IMR-90 (cell line): ENCODE data around the gene FLRT1. TPM values are rescaled to one million over a fixed set of nuclear protein-coding genes. Genes with fewer than 3 reads are reported as not detected.

Experiments used
- ATAC-seq: fragments of 200-7000 bp; cut with Tn5 transposase; 2 replicates; pipeline ENCODE4 v1.9.1; 2020; ENCODE audit warnings: low read depth, mild to moderate bottlenecking, moderate library complexity
- BruUV-seq: library from RNA; stranded (reverse); fragments of 400-500 nt; replicated peaks from 2 replicates; lab custom pipeline; 2021; lab: Mats Ljungman, UMichigan
- CTCF ChIA-PET: fragments of 300-600 bp; formaldehyde crosslinking; extraction: SDS; loops from one replicate; lab custom pipeline; 2021; ENCODE audit warnings: antibody characterized with exemption; lab: Yijun Ruan, JAX
- POLR2A ChIA-PET: fragments of 300-600 bp; sonication (Branson Sonifier 250); formaldehyde crosslinking; loops from one replicate; lab custom pipeline; 2022; ENCODE audit warnings: antibody characterized with exemption; ENCODE audit not compliant: unreplicated experiment; lab: Charles Lee
- DNase-seq: peaks from one replicate; pipeline ENCODE4 v3.0.0; 2013
- H2AFZ ChIP-seq: replicated peaks from 2 replicates; pipeline ENCODE3; 2013; ENCODE audit warnings: low read length, mild to moderate bottlenecking; ENCODE audit not compliant: poor library complexity
- H2AK5ac ChIP-seq: 2 replicates; pipeline ENCODE4 v1.6.1; 2013; ENCODE audit warnings: low read depth, low read length, inconsistent platforms
- H2AK9ac ChIP-seq: replicated peaks from 2 replicates; pipeline ENCODE3; 2013; ENCODE audit warnings: mild to moderate bottlenecking, low read depth, low read length, moderate library complexity; ENCODE audit not compliant: poor library complexity
- H2BK120ac ChIP-seq: 2 replicates; pipeline ENCODE4 v1.6.1; 2013; ENCODE audit warnings: low read depth, low read length, inconsistent platforms
- H2BK15ac ChIP-seq: 3 replicates; pipeline ENCODE4 v1.6.1; 2013; ENCODE audit warnings: low read depth, low read length, inconsistent platforms
- H2BK20ac ChIP-seq: 2 replicates; pipeline ENCODE4 v1.6.1; 2013; ENCODE audit warnings: low read depth, mild to moderate bottlenecking, inconsistent platforms, low read length, moderate library complexity
- H2BK5ac ChIP-seq: 2 replicates; pipeline ENCODE4 v1.6.1; 2013; ENCODE audit warnings: mild to moderate bottlenecking, low read depth, low read length, inconsistent platforms; ENCODE audit not compliant: poor library complexity, severe bottlenecking
- H3K14ac ChIP-seq: replicated peaks from 2 replicates; pipeline ENCODE4 v1.6.1; 2013; ENCODE audit warnings: low read depth, low read length, inconsistent platforms
- H3K18ac ChIP-seq: 2 replicates; pipeline ENCODE4 v1.6.1; 2013; ENCODE audit warnings: low read depth, low read length, control low read depth
- H3K23ac ChIP-seq: 2 replicates; pipeline ENCODE4 v1.6.1; 2013; ENCODE audit warnings: low read depth, low read length, inconsistent platforms
- H3K27ac ChIP-seq: 2 replicates; pipeline ENCODE4 v1.5.1; 2013; ENCODE audit warnings: mild to moderate bottlenecking, control low read depth, low read length; ENCODE audit not compliant: insufficient read depth
- H3K27me3 ChIP-seq: 2 replicates; pipeline ENCODE4 v1.6.1; 2013; ENCODE audit warnings: low read length; ENCODE audit not compliant: control insufficient read depth, insufficient read depth
- H3K36me3 ChIP-seq: 2 replicates; pipeline ENCODE4 v1.6.1; 2013; ENCODE audit warnings: low read length, mixed read lengths; ENCODE audit not compliant: control insufficient read depth, insufficient read depth
- H3K4ac ChIP-seq: 2 replicates; pipeline ENCODE4 v1.6.1; 2013; ENCODE audit warnings: low read depth, low read length, inconsistent platforms
- H3K4me1 ChIP-seq: 2 replicates; pipeline ENCODE4 v1.6.1; 2013; ENCODE audit warnings: low read length, mixed read lengths; ENCODE audit not compliant: control insufficient read depth, insufficient read depth
- H3K4me2 ChIP-seq: 2 replicates; pipeline ENCODE4 v1.6.1; 2013; ENCODE audit warnings: low read depth, mild to moderate bottlenecking, control low read depth, low read length, moderate library complexity
- H3K4me3 ChIP-seq: 2 replicates; pipeline ENCODE4 v1.5.1; 2013; ENCODE audit warnings: low read depth, mild to moderate bottlenecking, control low read depth, low read length, moderate library complexity; ENCODE audit not compliant: insufficient read depth
- H3K56ac ChIP-seq: 2 replicates; pipeline ENCODE4 v1.6.1; 2013; ENCODE audit warnings: low read length, inconsistent platforms; ENCODE audit not compliant: insufficient read depth; ENCODE audit errors: extremely low read depth
- H3K79me1 ChIP-seq, 2 experiments: 2 replicates each; pipeline ENCODE4 v1.6.1; 2013; ENCODE audit warnings: low read length in 2 of 2, inconsistent platforms in 1 of 2, low read depth in 1 of 2
- H3K9ac ChIP-seq: 2 replicates; pipeline ENCODE4 v1.6.1; 2013; ENCODE audit warnings: low read depth, low read length, control low read depth
- H3K9me1 ChIP-seq: 2 replicates; pipeline ENCODE4 v1.6.1; 2013; ENCODE audit warnings: low read length, inconsistent platforms; ENCODE audit not compliant: insufficient read depth
- H3K9me3 ChIP-seq: 2 replicates; pipeline ENCODE4 v1.6.1; 2013; ENCODE audit warnings: low read length; ENCODE audit not compliant: control insufficient read depth, insufficient read depth
- H4K20me1 ChIP-seq: 2 replicates; pipeline ENCODE4 v1.6.1; 2013; ENCODE audit warnings: low read length, inconsistent platforms; ENCODE audit not compliant: insufficient read depth
- H4K5ac ChIP-seq: 2 replicates; pipeline ENCODE4 v1.6.1; 2013; ENCODE audit warnings: mild to moderate bottlenecking, low read depth, low read length, control low read depth
- H4K8ac ChIP-seq, 2 experiments: 2 replicates each; pipeline ENCODE4 v1.6.1; 2013; ENCODE audit warnings: low read depth in 2 of 2, low read length in 2 of 2, control low read depth in 1 of 2, inconsistent platforms in 1 of 2
- H4K91ac ChIP-seq: 2 replicates; pipeline ENCODE4 v1.6.1; 2013; ENCODE audit warnings: low read depth, low read length, inconsistent platforms; ENCODE audit not compliant: insufficient read depth
- BHLHE40 ChIP-seq: fragments of 150-350 bp; IDR thresholded peaks from 2 replicates; pipeline ENCODE4 v1.6.1; 2016; ENCODE audit warnings: mild to moderate bottlenecking, low read depth, low read length
- CEBPB ChIP-seq: IDR thresholded peaks from 2 replicates; pipeline ENCODE4 v1.6.1; 2012; ENCODE audit warnings: low read depth, low read length, improper control_type of control experiment
- CHD1 ChIP-seq: IDR thresholded peaks from 2 replicates; pipeline ENCODE4 v1.6.1; 2012; ENCODE audit warnings: low read depth, low read length, improper control_type of control experiment
- FOS ChIP-seq: fragments of 150-350 bp; IDR thresholded peaks from 2 replicates; pipeline ENCODE4 v1.6.1; 2016; ENCODE audit warnings: low read depth, low read length
- MAFK ChIP-seq: IDR thresholded peaks from 2 replicates; pipeline ENCODE4 v1.6.1; 2012; ENCODE audit warnings: low read depth, low read length, improper control_type of control experiment
- POLR2A ChIP-seq: IDR thresholded peaks from 2 replicates; pipeline ENCODE4 v1.6.1; 2012; ENCODE audit warnings: mild to moderate bottlenecking, low read depth, low read length
- RAD21 ChIP-seq: IDR thresholded peaks from 2 replicates; pipeline ENCODE4 v1.6.1; 2012; ENCODE audit warnings: low read length, improper control_type of control experiment
- RFX5 ChIP-seq: IDR thresholded peaks from 2 replicates; pipeline ENCODE4 v1.8.0; 2012; ENCODE audit warnings: low read depth, mild to moderate bottlenecking, low read length, moderate library complexity
- SMC3 ChIP-seq: fragments of 150-350 bp; IDR thresholded peaks from 2 replicates; pipeline ENCODE4 v1.6.1; 2016; ENCODE audit warnings: low read depth, mild to moderate bottlenecking, antibody characterized with exemption, low read length, moderate library complexity
- WGBS, 2 experiments: methylation state at CpG; one replicate each; pipeline versions ENCODE4 v1.1.5 to v1.1.7; 2013; ENCODE audit warnings: missing lambda C conversion rate in 2 of 2; ENCODE audit not compliant: insufficient read length in 1 of 2; ENCODE audit errors: extremely low coverage in 2 of 2; 5-methylcytosine and 5-hydroxymethylcytosine counted together
- dilution Hi-C: fragments of 300-500 bp; cut with HindIII; formaldehyde crosslinking; loops from one replicate; pipeline ENCODE4 v1.14.3; 2018; ENCODE audit warnings: low sequenced_read_pairs; ENCODE audit not compliant: unreplicated experiment
- in situ Hi-C: fragments of 300-500 bp; cut with MboI; formaldehyde crosslinking; loops from 3 replicates; pipeline ENCODE4 v1.14.3; 2019; ENCODE audit warnings: low sequenced_read_pairs, inconsistent platforms, mixed read lengths
- intact Hi-C: fragments of 100-400 bp; cut with micrococcal nuclease; formaldehyde crosslinking; loops from 2 replicates; pipeline ENCODE4 v1.10.0; 2022
- polyA plus RNA-seq, 3 experiments: library from polyadenylated mRNA; depleted of rRNA; stranded (reverse); fragments of >200 nt; gene quantifications; 2 replicates each; pipeline ENCODE4 v1.2.3, GENCODE V29; 2012; ENCODE audit warnings: low replicate concordance in 1 of 3
- total RNA-seq: library from RNA; depleted of rRNA; stranded (reverse); fragments of >200 nt; gene quantifications from 2 replicates; pipeline ENCODE4 v1.2.3, GENCODE V29; 2012
- TF ChIP-seq, protein P1 (sequence below): fragments of 150-350 bp; IDR thresholded peaks from 2 replicates; pipeline ENCODE4 v1.6.1; 2017; ENCODE audit warnings: mild to moderate bottlenecking, antibody characterized with exemption, low read length, low read depth

Gene FLRT1
- total and polyA plus RNA-seq, 2 of the 4 experiments (the other 2 are of a cell fraction) = under 0.01 to 0.07 TPM

- ATAC-seq = no peak
- Histone ChIP-seq H2BK5ac (no peak overlapping the region), H4K91ac (no peak overlapping the region), H3K14ac (no peak overlapping the region), H2BK20ac (no peak overlapping the region), H3K27me3 (peaks cover 5% of the 10 kb centered on the region; the same call in 1 of the 2 replicates), H3K79me1 (no peaks in the 10 kb centered on the region), H3K4ac (no peak overlapping the region), H3K9me3 (no peaks in the 10 kb centered on the region), H3K23ac (no peak overlapping the region), H2AK5ac (no peak overlapping the region), H4K5ac (no peak overlapping the region), H3K4me1 (peaks cover 5% of the 10 kb centered on the region; the same call in 1 of the 2 replicates), H4K20me1 (peaks cover 12% of the 10 kb centered on the region), H2AK9ac (no peak overlapping the region), H2AFZ (no peak overlapping the region), H3K4me3 (no peak overlapping the region), H3K9me1 (peaks cover 3% of the 10 kb centered on the region; the same call in 1 of the 2 replicates), H2BK120ac (no peak overlapping the region), H3K4me2 (no peak overlapping the region), H3K18ac (no peak overlapping the region), H3K27ac (no peak overlapping the region), H3K9ac (no peak overlapping the region), H3K36me3 (no peaks in the 10 kb centered on the region), H4K8ac (no peak overlapping the region), H3K56ac (no peak overlapping the region), H2BK15ac (no peak overlapping the region)
- no peak for DNase-seq
- POLR2A ChIA-PET = no interaction called here
- CTCF ChIA-PET = no interaction called here
- in situ Hi-C loops = no loop called here
- 66% methylated on average over 10 of the region's 13 CpGs; no CpG with 5 or more reads in 1 of the 2 experiments for WGBS, 2 experiments
- no peak for TF ChIP-seq POLR2A
- TF ChIP-seq, protein P1, sequence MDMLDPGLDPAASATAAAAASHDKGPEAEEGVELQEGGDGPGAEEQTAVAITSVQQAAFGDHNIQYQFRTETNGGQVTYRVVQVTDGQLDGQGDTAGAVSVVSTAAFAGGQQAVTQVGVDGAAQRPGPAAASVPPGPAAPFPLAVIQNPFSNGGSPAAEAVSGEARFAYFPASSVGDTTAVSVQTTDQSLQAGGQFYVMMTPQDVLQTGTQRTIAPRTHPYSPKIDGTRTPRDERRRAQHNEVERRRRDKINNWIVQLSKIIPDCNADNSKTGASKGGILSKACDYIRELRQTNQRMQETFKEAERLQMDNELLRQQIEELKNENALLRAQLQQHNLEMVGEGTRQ = no peak
- no peak for TF ChIP-seq FOS
- no peak for TF ChIP-seq CEBPB
- TF ChIP-seq RFX5 = no peak
- TF ChIP-seq BHLHE40 = no peak
- TF ChIP-seq CHD1 = no peak
- TF ChIP-seq MAFK = no peak
- no peak for TF ChIP-seq RAD21
- no peak for TF ChIP-seq SMC3
- dilution Hi-C loops = no loop called here
- intact Hi-C loops = no loop called here
- no TSS peak for BruUV-seq
Measured at GRCh38 chr11:64078905-64079304, 43.2 kb downstream of the FLRT1 start.
